C4-2B (cell line): ENCODE data around the gene THSD8.

ENCODE experiments used
- H3K27ac ChIP-seq: fragments of 450-650 bp; 2 replicates; pipeline ENCODE4 v1.5.1; 2017
- ZFX ChIP-seq: fragments of 450-650 bp; IDR thresholded peaks from 2 replicates; pipeline ENCODE4 v1.6.1; 2017
- TF ChIP-seq, protein P1 (sequence below): fragments of 450-650 bp; conservative IDR thresholded peaks from 2 replicates; pipeline ENCODE4 v1.5.1; 2017; ENCODE audit warnings: mild to moderate bottlenecking

The THSD8 gene

DNA sequence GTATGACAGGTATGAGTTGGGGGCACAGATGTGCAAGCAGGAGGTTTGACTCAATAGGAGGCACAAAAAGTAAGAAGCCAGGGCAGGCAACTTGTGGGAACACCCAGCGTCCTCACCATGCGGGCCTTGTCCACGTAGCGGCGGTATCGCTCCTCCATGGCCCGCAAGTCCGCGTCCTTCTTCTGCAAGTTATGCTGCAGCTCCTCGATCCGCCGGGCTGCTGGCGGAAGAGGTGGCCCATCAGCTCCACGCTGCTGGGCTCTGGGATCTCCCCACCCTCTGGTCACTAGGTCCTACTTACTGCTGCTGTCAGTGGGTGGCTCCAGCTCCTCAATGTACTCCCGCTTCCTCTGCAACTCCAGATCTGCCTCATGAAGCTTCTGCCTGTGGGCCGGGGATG, 37.2 kb upstream of the THSD8 start:
- H3K27ac ChIP-seq, result no peak overlapping the region
- TF ChIP-seq ZFX, result no peak
- TF ChIP-seq, protein P1, sequence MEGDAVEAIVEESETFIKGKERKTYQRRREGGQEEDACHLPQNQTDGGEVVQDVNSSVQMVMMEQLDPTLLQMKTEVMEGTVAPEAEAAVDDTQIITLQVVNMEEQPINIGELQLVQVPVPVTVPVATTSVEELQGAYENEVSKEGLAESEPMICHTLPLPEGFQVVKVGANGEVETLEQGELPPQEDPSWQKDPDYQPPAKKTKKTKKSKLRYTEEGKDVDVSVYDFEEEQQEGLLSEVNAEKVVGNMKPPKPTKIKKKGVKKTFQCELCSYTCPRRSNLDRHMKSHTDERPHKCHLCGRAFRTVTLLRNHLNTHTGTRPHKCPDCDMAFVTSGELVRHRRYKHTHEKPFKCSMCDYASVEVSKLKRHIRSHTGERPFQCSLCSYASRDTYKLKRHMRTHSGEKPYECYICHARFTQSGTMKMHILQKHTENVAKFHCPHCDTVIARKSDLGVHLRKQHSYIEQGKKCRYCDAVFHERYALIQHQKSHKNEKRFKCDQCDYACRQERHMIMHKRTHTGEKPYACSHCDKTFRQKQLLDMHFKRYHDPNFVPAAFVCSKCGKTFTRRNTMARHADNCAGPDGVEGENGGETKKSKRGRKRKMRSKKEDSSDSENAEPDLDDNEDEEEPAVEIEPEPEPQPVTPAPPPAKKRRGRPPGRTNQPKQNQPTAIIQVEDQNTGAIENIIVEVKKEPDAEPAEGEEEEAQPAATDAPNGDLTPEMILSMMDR, result no peak

DNA sequence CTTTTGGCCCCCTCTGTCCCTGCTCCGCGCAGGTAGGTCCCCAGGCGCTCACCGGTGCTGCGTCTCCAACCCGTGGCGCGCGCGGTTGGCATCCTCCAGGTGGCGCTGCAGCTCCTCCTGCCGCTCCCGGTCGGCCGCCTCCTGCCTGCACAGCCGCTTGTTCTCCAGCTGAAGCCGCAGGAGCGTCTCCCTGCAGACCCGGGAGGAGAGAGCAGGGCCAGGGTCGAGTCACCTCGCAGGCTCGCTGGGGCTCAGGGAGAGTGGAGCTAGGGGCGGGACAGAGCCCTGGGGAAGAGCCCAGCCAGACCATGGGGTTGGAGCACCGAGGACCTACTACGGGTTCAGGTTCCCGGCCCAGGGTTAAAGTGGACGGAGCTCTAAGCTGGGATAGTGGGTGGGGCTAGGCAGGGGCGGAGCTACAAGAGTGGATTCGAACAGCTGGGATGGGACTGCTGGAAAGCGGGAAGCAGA, 35.8 kb upstream of the THSD8 start:
- H3K27ac ChIP-seq, result no peak overlapping the region
- TF ChIP-seq, protein P1, result no peak; the same call in 1 of the 2 replicates
- TF ChIP-seq ZFX, result no peak

DNA sequence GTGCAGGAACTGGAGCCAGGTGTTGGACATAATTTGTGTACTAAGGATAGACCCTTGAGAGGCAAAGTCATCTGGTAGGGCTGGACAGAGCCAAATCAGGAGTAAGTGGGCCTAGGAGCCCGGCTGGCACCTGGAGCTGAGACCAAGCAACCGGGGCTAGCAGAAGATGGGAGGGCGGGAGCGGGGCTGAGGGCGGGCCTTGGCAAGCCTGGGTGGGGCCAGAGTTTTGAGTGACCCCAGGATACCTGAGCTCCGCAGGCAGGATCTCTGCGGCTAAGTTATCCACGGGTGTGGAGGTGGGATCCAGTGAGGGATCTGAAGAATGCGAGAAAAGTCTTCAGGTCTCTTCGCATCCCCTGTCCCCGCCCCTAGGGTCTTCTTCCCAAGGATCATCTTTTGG, 34.7 kb upstream of the THSD8 start:
- no peak overlapping the region for H3K27ac ChIP-seq
- TF ChIP-seq ZFX, result no peak
- TF ChIP-seq, protein P1, result no peak

DNA sequence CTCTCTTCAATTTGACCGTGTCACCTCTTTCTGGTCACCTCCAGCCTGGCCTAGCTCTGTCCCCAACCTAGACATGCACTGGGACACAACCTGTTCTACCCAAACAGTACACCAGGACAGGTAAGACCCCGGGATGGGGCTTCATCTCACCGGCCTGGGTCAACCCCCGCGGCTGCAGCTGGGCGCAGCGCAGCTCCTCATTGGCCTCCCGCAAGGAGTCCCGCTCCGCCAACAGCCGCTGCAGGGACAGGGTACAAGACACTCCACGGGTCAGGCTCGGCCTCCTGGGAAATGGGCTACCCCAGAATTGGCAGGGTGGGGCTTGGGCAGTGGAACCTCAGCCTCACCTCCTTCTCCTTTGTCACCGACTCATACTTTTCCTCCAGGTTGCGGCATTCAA, 34.2 kb upstream of the THSD8 start:
- TF ChIP-seq, protein P1, result no peak
- no peak for TF ChIP-seq ZFX
- no peak overlapping the region for H3K27ac ChIP-seq

DNA sequence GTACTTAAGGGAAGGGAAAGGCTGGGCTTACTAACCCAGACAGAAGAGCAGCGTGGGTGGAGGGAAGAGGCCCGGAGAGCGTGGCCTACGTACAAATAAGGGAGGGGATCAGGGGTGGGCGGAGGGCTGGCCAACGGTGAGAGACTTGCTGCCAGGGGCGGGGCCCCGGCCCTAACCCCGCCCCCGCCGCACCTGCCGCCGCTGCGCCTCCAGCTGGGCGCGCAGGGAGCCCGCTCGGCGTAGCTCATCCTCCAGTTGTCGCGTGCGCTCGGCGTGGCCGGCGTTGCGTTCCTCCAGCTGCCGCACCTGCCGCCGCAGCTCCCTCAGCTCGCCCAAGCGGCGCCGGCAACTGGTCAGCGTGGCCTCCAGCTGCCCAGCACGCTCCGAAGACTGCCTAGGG, 32.2 kb upstream of the THSD8 start:
- H3K27ac ChIP-seq, result no peak overlapping the region
- TF ChIP-seq, protein P1, result no peak
- no peak for TF ChIP-seq ZFX

DNA sequence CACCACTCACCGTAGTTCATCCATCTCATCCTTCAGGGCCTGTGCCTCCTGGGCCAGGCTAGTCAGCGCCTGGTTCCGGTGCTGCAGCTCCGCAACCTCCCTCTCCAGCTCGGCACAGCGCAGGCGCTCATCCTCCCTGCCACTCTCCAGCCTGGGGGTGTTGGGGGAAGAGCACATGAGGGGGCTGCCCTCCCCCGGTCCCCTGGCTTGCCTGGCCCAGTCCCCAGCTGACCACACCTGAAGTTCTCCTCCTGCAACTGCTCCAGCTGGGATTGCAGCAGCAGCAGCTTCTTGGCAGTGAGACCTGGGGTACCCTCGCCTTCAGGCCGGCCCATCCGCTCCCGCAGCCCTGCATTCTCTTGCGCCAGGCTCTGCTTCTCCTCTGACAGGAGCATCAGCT, 30.9 kb upstream of the THSD8 start:
- TF ChIP-seq, protein P1, result no peak
- no peak for TF ChIP-seq ZFX
- H3K27ac ChIP-seq, result no peak overlapping the region

DNA sequence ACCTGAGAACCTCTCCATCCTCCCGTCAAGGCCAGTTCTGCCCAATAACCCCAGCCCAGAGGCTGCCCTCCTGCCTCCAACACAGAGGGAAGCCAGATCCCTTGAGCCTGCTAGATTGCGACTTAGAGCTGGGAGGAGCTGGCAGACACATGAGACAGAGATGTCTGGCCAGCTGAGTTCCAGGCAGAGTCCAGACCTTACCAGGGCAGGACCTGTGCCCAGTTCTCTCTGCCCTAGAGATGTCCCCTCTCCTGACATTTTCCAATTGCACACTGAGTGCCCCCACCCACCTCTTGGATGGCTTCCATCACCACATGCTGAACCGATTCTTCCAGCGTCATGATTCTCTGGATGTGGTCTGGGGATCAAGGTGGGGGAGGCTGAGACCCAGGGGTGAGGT, 29.5 kb upstream of the THSD8 start:
- TF ChIP-seq, protein P1, result no peak
- no peak for TF ChIP-seq ZFX
- H3K27ac ChIP-seq, result no peak overlapping the region
